OCI-LY7 (cell line): ENCODE measurements around the gene CPLX3. TPM values are rescaled to one million over a fixed set of nuclear protein-coding genes. Genes with fewer than 3 reads are reported as not detected.
A peak's percentile ranks its signal among the peaks of the same experiment; 100 is the strongest.

ENCODE experiments used
- BruUV-seq: library from RNA; stranded (reverse); fragments of 400-500 nt; replicated peaks from 2 replicates; lab custom pipeline; 2021; lab: Mats Ljungman, UMichigan
- CTCF ChIA-PET: fragments of 300-600 bp; sonication (Branson Sonifier 250); formaldehyde crosslinking; loops from one replicate; lab custom pipeline; 2022; ENCODE audit warnings: antibody characterized with exemption; ENCODE audit not compliant: unreplicated experiment; lab: Charles Lee
- POLR2A ChIA-PET: fragments of 300-600 bp; sonication (Branson Sonifier 250); formaldehyde crosslinking; loops from one replicate; lab custom pipeline; 2022; ENCODE audit warnings: antibody characterized with exemption; lab: Charles Lee
- DNase-seq: peaks from one replicate; pipeline ENCODE4 v3.0.0-alpha.2; 2015; ENCODE audit warnings: low spot score
- H2AFZ ChIP-seq: fragments of 200-600 bp; sonication (generic), shearing (Covaris generic); 2 replicates; pipeline ENCODE4 v1.6.1; 2014; ENCODE audit warnings: mild to moderate bottlenecking, antibody characterized with exemption, low read length, moderate library complexity
- H3K27ac ChIP-seq: fragments of 200-600 bp; sonication (generic); 2 replicates; pipeline ENCODE4 v1.5.1; 2014; ENCODE audit warnings: mixed run types, low read depth, mild to moderate bottlenecking, moderate library complexity, low read length, inconsistent platforms; ENCODE audit not compliant: poor library complexity, severe bottlenecking
- H3K36me3 ChIP-seq: fragments of 200-600 bp; sonication (generic); 2 replicates; pipeline ENCODE4 v1.6.1; 2014; ENCODE audit warnings: mild to moderate bottlenecking, antibody characterized with exemption, low read length, moderate library complexity, mixed read lengths; ENCODE audit not compliant: insufficient read depth
- H3K4me1 ChIP-seq: fragments of 200-600 bp; sonication (generic); 2 replicates; pipeline ENCODE4 v1.5.1; 2014; ENCODE audit warnings: mild to moderate bottlenecking, low read length; ENCODE audit not compliant: insufficient read depth, poor library complexity, severe bottlenecking
- H3K4me2 ChIP-seq: fragments of 200-600 bp; sonication (generic); 2 replicates; pipeline ENCODE4 v1.6.1; 2014; ENCODE audit warnings: mild to moderate bottlenecking, low read length
- H3K4me3 ChIP-seq: fragments of 200-600 bp; sonication (generic); 2 replicates; pipeline ENCODE4 v1.5.1; 2014; ENCODE audit warnings: mild to moderate bottlenecking, low read depth, low read length; ENCODE audit not compliant: poor library complexity, severe bottlenecking
- H3K79me2 ChIP-seq: fragments of 200-600 bp; sonication (generic); 2 replicates; pipeline ENCODE4 v1.6.1; 2016; ENCODE audit warnings: low read depth, mild to moderate bottlenecking, low read length, moderate library complexity, mixed read lengths; ENCODE audit not compliant: insufficient read depth
- H3K9me2 ChIP-seq: fragments of 200-600 bp; sonication (generic); 2 replicates; pipeline ENCODE4 v1.6.1; 2016; ENCODE audit warnings: mild to moderate bottlenecking, low read length, mixed read lengths; ENCODE audit not compliant: insufficient read depth
- H3K9me3 ChIP-seq: fragments of 200-600 bp; sonication (generic); 2 replicates; pipeline ENCODE4 v1.6.1; 2014; ENCODE audit warnings: mild to moderate bottlenecking, mixed run types, low read length, mixed read lengths
- H4K20me1 ChIP-seq: fragments of 200-600 bp; sonication (generic); 2 replicates; pipeline ENCODE4 v1.6.1; 2014; ENCODE audit warnings: mild to moderate bottlenecking, antibody characterized with exemption, low read length, moderate library complexity, mixed read lengths; ENCODE audit not compliant: insufficient read depth
- CTCF ChIP-seq: fragments of 200-600 bp; sonication (generic); conservative IDR thresholded peaks from 2 replicates; pipeline ENCODE4 v1.5.1; 2014; ENCODE audit warnings: mild to moderate bottlenecking, antibody characterized with exemption, low read length, moderate library complexity, mixed read lengths
- EZH2phosphoT487 ChIP-seq: fragments of 200-600 bp; sonication (generic); IDR thresholded peaks from 2 replicates; pipeline ENCODE4 v1.6.1; 2018; ENCODE audit warnings: low read depth, borderline replicate concordance, mild to moderate bottlenecking, mixed run types, antibody characterized with exemption, low read length, moderate library complexity, mixed read lengths
- intact Hi-C: fragments of 100-400 bp; cut with micrococcal nuclease; formaldehyde crosslinking; loops from one replicate; pipeline ENCODE4 v1.10.0; 2022; ENCODE audit not compliant: unreplicated experiment
- total RNA-seq, 2 experiments: library from RNA; depleted of rRNA in 1 of 2; stranded (reverse); fragments of >200 nt in 1 of 2; shearing (Covaris generic) in 1 of 2; gene quantifications; 2 replicates each; pipeline ENCODE4 v1.2.3, GENCODE V29; 2014 to 2022

Gene CPLX3
- total RNA-seq, 2 experiments from 2014 or later = 0.35 to 1.5 TPM

GRCh38 chr15:74870436-74871215 lies 44.2 kb downstream of the CPLX3 start:
- intact Hi-C loops = no loop called here
- H3K4me2 ChIP-seq = peak overlapping the region; percentile 67
- peaks cover 16% of the 10 kb centered on the region for H3K9me3 ChIP-seq
- no peak for DNase-seq
- peaks cover 61% of the 10 kb centered on the region for H3K79me2 ChIP-seq
- CTCF ChIA-PET = interaction anchor here (0.8 to 1.1 kb wide), 3 partner anchors 12 to 26 kb away, joined by 3 to 4 read pairs (median 3); no protein-coding TSS in a partner anchor
- BruUV-seq = TSS peak; percentile 44
- no peaks in the 10 kb centered on the region for H3K9me2 ChIP-seq
- H3K36me3 ChIP-seq = peaks cover 34% of the 10 kb centered on the region
- H3K4me1 ChIP-seq = peaks cover 38% of the 10 kb centered on the region
- peaks cover 5% of the 10 kb centered on the region for H4K20me1 ChIP-seq
- H3K27ac ChIP-seq = peak overlapping the region; percentile 60
- H2AFZ ChIP-seq = no peak overlapping the region
- TF ChIP-seq CTCF = no peak
- TF ChIP-seq EZH2phosphoT487 = no peak
- POLR2A ChIA-PET = interaction anchor here (1.0 to 2.5 kb wide), 7 partner anchors 12 to 83 kb away, joined by 3 to 21 read pairs (median 5); no protein-coding TSS in a partner anchor
- H3K4me3 ChIP-seq = peak overlapping the region; percentile 38

GRCh38 chr15:74872702-74873035 lies 46.2 kb downstream of the CPLX3 start:
- Histone ChIP-seq H3K27ac (peak overlapping the region; percentile 49), H3K4me2 (peak overlapping the region; percentile 82), H3K36me3 (peaks cover 22% of the 10 kb centered on the region), H3K4me3 (peak overlapping the region; percentile 74), H3K9me3 (peaks cover 14% of the 10 kb centered on the region), H3K9me2 (no peaks in the 10 kb centered on the region), H2AFZ (no peak overlapping the region), H4K20me1 (peaks cover 5% of the 10 kb centered on the region), H3K4me1 (peaks cover 38% of the 10 kb centered on the region), H3K79me2 (peaks cover 48% of the 10 kb centered on the region)
- TF ChIP-seq EZH2phosphoT487 = no peak
- TF ChIP-seq CTCF = no peak
- BruUV-seq = TSS peak; percentile 43
- ChIA-PET CTCF (no interaction called here), POLR2A (interaction anchor here (2.5 kb wide), 1 partner anchor 11 kb away, joined by 8 read pairs; no protein-coding TSS in a partner anchor)
- DNase-seq = no peak
- intact Hi-C loops = loop anchor here (2.0 kb wide), 1 partner anchor 16 kb away; no protein-coding TSS in a partner anchor
